Dermis microvascular lymphatic vessel endothelial cell (primary cell): ENCODE data around the gene SPATA2L. TPM values are rescaled to one million over a fixed set of nuclear protein-coding genes. Genes with fewer than 3 reads are reported as not detected.
"Not testable (repeated sequence)": the region's sequence is repeated elsewhere in the genome, so short reads cannot be mapped to it uniquely, and the experiment has no call there.

Experiments
- DNase-seq, 2 donors: peaks; one replicate each; pipeline versions ENCODE4 v3.0.0 to v3.0.0-alpha.2; 2010; ENCODE audit warnings: low read depth in 2 of 2
- total RNA-seq: library from RNA; depleted of rRNA; stranded (reverse); fragments of >200 nt; gene quantifications from 2 replicates; pipeline ENCODE4 v1.2.1, GENCODE V29; 2014

The SPATA2L gene
- total RNA-seq, 1 donor from 2014 or later: 10.0 TPM

DNA sequence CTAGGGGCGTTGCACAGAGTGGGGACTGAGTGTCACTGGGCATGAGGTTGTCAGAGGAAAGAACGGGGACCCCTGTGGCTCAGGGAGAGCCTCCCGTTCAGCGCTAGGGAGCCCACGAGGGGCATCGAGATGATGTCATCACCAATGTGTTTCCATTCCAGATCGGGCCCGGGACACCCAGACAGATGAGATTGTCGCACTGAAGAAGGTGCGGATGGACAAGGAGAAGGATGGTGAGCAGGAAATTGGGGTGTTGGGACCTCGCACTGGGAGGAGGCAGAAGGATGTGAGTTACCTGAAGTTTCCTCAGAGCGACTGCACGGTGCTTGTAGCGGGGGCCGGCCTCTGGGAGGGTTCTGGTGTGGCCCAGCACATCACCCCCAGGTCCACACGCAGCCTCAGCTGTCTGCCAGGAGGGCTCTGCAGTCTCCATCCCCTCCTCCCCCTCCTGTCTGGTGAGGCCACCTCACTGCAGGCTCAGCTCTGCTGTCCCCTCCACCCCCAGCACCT, 11.1 kb downstream of the SPATA2L start:
- DNase-seq: no peak

DNA sequence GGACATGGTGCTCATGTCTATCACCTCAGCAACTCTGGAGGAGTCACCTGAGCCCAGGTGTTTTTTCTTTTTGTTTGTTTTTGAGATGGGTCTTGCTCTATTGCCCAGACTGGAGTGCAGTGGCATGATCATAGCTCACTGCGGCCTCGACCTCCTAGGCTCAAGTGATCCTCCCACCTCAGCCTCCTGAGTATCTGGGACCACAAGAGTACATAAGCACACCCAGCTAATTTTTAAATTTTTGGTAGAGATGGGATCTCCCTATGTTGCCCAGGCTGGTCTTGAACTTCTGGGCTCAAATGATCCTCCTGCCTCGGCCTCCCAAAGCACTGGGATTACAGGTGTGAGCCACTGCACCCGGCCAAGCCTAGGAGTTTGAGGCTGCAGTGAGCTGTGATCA, 11.9 kb downstream of the SPATA2L start:
- DNase-seq: not testable (repeated sequence)

DNA sequence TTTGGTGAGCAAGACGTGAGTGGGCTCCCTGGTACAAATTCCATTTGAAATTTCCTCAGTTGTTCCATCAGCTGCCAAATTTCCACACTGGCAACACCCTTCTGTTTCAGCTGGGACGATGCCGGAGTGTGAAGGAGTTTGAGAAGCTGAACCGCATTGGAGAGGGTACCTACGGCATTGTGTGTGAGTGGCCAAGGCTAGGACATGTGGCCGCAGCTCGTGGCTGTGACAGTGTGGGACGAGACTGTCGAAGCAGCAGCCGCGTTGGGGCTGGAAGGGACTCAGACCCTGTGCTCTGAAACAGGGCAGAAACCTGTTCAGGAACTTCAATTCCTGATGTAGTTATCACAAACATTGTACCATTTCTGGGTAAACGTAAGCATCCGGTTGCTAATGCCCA, 12.4 kb downstream of the SPATA2L start:
- no peak for DNase-seq

DNA sequence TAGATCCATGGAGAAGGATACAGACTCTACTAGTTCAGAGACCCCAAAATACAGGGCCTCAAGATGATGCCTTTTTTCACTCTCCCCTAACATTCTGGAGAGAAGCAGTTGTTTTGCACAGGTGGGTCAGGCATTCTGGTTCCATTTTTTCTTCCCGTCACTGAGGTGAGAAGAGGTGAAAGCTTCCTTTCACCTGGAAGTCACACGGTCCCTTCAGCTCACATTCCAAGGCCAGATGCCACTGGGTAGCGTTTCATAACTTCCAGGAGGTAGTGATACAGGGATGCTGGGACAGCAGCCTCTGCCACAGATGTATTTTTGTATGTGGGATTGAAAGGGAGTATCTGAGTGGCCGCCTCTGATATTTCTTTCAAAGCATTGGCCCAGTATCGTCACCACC, 13.1 kb downstream of the SPATA2L start:
- DNase-seq: no peak

DNA sequence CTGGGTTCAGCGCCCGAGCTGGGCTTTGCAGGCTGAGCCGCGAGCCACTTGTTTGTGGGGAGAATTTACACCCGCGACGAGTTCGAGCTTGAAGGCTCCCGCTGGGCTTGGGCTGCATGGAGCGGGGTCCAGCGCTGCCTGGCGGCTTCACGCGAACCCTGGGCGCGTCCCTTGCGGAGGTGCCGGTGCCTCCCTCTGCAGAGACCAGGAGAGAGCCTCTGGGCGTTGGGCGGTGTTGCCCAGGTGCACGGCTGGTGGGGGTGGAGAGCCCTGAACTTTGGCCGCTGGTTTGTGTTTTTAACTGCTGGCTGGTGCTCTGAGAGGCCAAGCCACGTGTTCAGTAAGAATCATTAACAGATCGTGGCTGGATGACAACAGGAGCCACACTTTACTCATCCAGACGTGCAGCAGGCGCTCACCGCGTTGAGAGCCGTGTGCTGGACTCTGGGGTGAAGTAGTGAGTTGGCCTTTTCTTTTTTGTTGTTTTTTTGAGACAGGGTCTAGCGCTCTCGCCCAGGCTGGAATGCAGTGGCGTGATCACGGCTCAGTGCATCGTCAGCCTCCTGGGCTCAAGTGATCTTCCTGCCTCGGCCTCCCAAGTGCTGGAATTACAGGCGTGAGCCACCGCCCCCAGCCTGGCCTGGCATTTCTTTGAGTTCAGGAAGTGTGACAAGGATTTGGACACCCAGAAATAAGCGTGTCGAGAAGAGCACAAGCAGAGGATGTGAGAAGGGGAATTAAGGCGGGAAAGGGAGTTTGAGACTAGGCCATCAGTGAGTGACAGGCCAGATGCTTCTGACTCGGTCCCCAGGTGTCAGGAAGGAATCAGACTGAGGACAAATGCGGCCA, 14.2 kb downstream of the SPATA2L start:
- DNase-seq: peak in 1 of 2 donors; percentile 43

DNA sequence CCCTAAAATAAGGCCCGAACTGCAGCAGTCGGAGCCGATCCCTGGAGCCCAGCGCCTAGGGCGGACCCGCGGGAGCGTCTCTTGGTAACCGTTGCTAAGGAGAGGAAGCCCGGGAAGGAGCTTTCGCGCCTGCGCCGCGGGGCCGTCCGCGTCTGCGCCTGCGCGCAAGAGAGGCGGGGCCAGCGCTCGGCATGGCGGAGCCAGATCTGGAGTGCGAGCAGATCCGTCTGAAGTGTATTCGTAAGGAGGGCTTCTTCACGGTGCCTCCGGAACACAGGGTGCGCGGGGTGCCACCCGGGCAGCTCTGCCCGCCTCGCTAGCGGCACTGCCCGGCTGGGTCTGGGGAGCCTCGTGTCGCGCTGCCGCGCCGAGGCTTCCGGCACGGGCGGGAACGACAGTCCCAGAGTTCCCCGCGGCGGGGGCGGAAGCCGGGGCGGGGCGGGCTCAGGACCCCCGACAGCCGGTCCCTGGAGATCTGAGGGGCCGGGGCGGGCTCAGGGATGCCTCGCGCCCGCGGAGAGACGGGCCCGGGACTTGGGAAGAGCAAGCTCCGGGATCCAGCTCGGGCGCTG, 14.9 kb downstream of the SPATA2L start, which contains the start of gene CDK10:
Gene CDK10, plus strand, starts transcription at position 170 of the 572 bp plus-strand sequence. Its CDS starts 22 bp downstream, at position 192.
- DNase-seq: peak; percentile 71 to 80

DNA sequence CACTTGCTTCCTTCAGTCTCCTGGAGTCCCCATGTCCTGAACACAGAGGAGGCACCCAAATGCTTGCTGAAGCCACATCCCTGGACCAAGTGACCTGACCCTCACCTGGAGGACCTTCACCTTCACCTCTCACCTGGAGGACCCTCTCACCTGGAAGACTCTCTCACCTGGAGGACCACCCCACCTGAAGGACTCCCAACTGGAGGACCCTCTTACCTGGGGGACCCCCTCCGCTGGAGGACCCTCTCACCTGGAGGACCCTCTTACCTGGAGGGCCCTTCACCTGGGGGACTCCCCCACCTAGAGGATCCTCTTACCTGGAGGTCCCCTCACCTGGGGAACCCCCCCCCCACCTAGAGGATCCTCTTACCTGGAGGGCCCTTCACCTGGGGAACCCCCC, 15.6 kb downstream of the SPATA2L start:
- DNase-seq: no peak

DNA sequence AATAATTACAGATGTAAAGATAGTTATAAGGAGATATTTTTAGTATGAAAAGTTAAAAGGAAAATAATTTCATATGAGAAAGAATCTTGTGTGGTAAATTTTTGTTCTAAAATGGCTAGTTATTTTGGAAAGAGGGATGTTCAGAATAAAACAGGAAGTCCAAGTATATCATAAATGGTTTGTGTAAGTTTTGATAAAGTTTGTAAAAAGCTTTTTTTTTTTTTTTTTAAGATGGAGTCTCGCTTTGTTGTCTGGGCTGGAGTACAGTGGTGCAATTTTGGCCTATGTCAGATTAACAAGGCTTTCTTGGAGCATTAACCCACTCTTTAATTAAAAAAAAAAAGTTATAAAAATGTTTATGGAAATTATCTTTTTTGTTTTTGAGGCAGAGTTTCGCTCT, 23.2 kb downstream of the SPATA2L start:
- no peak for DNase-seq

DNA sequence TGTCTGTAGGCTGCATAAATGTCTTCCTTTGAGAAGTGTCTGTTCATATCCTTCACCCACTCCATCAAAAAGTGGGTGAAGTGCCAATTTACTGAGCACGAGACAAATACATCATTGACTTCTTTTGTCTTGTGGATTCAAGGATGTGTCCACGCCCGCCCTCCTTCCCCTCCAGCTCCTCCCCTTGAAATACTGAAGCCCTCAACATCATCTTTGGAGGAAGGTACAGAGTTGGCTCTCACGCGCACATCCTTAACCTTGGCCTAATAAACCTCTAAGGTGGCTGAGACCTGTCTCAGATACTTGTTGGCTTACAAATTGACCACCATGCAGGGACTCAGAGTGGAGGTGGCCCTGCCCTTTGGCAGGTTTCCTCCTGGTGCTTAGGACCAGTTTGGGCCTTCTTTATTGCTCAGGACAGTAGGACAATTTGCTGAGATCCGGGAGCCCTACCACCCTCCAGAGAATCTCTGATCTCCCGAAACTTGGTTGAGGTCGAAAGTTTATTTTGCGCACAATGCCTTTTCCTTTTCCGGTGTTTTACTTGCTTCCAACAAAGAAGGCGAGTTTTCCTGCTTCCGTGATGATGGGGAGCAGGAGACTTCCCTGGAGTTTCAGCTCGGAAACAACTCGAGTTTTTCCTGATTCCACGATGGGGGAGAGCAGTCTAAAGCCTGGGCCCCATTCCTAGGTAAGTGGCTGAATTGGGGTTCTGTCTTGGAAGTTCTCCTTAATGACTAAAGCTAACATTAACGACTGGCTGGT, 29.1 kb downstream of the SPATA2L start:
- DNase-seq: no peak

DNA sequence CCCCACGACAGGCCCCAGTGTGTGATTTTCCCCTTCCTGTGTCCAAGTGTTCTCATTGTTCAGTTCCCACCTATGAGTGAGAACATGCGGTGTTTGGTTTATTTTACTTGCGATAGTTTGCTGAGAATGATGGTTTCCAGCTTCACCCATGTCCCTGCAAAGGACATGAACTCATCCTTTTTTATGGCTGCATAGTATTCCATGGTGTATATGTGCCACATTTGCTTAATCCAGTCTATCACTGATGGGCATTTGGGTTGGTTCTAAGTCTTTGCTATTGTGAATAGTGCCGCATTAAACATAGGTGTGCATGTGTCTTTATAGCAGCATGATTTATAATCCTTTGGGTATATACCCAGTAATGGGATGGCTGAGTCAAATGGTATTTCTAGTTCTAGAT, 29.9 kb downstream of the SPATA2L start:
- DNase-seq: not testable (repeated sequence)

DNA sequence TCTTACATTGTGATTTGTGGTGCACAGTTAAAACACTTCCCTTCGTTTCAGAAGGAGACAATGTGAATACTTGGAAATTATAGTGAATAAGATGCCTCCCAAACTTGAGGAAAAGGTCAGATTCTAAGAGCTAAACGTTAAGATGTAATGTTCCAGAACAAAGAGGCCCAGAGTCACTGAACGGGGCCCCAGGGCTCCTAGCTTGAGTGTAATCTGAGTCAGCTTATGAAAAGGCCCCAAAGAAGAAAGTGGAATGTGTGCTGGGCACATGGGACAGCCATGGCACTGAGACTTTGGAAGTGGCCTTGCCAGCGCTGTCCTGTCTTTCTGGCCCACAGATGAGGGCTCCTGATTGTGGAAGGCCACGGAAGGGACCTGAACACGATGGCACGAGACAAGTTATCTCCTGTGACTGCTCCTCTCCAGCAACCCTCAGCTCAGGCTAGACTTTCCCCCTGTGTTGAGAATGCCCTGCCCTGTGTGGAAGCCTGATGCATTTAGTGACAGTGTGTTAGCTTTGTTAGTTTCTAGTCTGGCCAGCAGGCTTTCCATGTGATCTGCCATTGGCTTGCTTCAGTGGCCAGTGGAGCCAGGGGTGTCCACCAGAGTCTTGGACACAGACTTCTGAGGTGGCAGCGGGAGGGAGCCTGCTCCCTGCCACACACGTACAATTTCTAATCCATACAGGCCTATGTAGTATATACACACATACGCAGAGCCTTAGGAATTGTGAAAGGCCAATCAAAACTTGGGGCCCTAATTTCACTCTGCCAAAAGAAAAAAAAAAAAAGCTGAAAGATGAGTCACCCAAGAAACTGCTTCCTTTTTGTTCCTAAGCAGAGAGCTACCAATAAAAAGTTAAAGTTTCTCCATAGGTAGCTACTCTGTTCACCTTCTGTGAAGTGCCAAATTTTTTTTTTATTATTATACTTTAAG, 30.7 kb downstream of the SPATA2L start:
- DNase-seq: no peak

DNA sequence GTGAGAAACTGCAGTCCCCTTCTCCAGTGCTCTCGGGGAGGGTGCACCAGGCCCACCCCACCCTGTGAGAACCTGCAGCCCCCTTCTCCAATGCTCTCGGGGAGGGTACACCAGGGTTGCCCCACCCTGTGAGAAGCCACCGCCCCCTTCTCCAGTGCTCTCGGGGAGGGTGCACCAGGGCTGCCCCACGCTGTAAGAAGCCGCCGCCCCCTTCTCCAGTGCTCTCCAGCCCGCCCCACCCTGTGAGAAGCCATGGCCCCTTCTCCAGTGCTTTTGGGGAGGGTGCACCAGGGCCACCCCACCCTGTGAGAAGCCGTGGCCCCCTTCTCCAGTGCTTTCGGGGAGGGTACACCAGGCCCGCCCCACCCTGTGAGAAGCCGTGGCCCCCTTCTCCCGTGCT, 31.8 kb downstream of the SPATA2L start:
- no peak for DNase-seq

DNA sequence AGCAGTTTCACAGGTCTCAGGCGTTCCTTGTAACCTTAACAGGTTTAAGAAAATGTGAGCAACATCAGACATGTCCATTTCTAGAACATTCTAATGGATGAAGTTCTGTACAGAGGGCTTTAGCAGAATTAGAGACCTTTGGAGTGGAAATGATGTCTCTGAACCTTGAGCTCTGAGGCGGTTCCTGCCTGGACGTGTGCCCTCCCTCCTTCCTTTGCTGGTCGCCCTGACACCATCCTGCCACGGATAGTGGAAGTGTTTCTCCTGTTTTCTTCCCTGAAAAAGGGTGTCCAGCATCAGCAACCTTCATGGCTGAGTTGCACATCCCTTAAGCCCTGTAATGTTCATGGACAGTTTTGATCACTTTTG, 32.7 kb downstream of the SPATA2L start:
- DNase-seq: no peak

DNA sequence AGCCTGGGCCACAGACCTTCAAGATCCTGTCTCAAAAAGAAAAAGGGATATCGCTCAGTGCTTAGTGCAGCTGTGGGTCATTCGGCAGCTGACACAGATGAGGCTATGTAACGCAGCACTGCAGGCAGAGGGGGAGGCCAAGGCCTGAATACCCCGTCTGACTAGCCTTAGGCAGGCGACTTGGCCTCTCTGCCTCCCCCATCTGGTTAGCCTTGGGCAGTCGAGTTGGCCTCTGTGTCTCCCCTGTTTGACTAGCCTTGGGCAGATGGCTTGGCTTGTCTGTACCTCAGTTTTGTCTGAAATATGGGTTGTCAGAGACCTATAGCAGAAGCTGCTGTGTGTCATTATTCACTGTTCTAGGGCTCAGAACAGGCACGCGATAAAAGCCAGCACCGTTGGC, 33.9 kb downstream of the SPATA2L start:
- no peak for DNase-seq

DNA sequence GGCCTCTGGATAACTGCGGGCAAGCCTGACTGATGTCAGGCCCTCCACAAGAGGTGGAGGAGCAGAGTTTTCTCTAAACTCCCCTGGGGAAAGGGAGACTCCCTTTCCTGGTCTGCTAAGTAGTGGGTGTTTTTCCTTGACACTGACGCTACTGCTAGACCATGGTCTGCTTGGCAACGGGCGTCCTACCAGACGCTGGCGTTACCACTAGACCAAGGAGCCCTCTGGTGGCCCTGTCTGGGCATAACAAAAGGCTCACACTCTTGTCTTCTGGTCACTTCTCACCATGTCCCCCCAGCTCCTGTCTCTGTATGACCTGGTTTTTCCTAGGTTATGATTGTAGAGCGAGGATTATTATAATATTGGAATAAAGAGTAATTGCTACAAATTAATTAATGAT, 34.5 kb downstream of the SPATA2L start:
- peak in 1 of 2 donors; percentile 40 for DNase-seq

DNA sequence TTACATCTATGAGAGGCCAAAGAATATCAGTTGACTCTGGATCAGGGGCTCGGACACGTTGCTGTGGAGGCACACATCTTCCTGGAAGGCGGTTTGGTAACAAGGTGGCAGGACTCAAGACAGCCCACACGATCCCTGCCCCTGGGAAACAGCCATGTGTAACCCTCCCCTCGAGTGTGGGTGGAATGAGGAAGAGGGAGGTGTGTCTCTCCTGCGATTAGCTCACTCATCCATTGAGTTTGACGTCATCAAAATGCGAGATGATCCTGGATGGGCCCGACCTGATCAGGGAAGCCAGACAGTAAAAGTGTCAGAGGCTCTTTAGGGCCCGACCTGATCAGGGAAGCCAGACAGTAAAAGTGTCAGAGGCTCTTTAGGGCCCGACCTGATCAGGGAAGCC, 37.3 kb downstream of the SPATA2L start:
- not testable (repeated sequence) for DNase-seq

DNA sequence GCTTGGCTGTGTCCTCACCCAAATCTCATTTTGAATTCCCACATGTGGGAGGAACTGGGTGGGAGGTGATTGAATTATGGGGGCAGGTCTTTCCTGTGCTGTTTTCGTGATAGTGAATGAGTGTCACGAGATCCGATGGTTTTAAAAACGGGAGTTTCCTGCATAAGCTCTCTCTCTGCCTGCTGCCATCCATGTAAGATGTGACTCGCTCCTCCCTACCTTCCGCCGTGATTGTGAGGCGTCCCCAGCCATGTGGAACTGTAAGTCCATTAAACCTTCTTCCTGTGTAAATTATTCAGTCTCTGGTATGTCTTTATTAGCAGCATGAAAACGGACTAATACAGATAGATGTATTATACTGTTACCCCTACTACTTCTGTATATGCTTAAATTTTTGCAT, 40.3 kb downstream of the SPATA2L start:
- DNase-seq: no peak

DNA sequence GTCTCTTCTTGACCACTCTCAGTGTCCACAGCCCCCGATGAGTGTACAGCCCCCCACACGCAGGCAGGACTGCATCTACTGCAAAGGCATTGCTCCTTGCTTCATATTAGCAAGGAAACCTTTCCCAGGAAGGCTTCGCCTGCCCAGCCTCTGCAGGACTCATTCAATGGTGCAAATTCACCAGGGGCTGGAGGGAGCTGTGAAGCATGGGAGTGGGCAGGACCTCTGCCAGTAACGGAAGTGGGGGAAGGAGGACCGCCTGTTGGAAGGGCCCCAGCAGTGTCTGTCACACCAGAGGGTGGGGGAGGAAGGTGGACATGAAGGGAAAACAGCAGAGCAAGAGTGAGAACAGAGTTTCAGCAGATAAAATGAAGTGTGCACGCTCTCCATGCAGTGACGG, 41.4 kb downstream of the SPATA2L start:
- no peak for DNase-seq

DNA sequence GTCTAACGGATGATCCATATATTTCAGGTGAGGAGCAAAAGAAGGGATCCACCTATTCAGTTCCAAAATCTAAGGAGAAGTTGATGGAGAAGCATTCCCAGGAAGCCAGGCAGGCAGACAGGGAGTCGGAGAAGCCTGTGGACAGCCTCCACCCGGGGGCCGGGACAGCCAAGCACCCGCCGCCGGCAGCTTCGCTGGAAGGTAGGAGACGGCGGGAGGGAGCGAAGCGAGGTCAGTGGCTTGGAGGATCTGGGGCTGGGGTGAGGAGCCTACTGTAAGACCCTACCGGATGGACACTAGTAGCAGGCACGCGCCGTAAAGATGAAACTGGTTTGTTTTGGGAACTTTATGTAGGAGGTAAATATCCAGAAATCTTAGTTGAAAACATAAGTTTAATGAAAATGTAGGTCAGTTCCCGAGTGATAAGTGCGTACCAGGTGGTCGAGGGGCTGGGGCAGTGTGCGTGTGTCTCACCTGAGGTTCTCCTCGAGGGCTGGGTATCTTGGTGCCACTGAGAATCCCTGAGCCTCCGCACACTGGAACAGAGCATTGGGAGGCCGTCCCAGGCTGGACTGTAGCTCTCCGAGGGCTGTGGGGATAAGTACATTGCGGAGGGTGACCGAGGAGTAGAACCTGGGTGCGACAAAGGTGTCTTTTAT, 43.2 kb downstream of the SPATA2L start:
- DNase-seq: peak in 1 of 2 donors; percentile 14

DNA sequence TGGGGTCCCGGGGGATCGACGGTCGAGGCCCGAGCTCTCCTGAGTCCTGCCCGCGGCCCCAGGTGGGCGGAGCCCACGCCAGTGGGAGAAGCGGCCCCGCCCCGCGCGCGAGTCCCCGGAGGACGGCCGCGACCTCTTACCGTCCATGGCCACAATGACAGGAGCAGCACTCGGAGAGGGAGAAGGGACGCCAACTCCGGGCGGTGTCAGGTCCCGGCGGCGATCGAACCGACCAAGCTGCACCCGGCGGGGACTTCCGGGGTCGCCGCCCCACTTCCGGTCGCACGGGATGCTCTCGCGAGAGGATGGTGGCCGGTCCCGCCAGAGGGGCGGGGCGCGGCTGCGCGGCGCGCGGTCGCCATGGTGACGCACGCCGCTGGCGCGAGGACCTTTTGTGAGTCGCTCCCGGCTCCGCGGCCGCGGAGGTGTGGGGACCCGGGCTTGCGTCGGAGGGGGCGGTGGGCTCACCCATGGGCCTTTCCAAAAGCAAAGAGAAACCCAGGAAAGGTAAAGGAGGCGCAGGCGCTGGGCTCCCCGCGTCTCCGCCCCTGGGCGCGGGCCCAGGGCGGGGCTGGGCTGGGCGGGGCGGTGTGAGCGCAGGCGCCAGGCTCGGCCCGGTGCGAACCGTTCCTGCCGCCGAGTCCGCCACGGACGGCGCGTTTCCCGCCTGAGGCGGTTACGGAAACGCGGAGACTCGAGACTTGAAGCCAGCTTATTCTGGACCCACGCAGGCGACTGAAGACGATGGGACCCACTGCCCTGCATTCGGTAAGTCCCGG, 43.9 kb downstream of the SPATA2L start, which contains the start of the genes CHMP1A and SPATA33:
Gene CHMP1A, minus strand, starts transcription at position 267 of the 779 bp plus-strand sequence. Its CDS starts 120 bp downstream, at position 147.
Gene SPATA33, plus strand, starts transcription at position 395 of the 779 bp plus-strand sequence. Its CDS starts 76 bp downstream, at position 471.
- peak; percentile 64 to 85 for DNase-seq
